Loucy (cell line): ENCODE measurements around the gene NPAT.

ENCODE experiments used
- H2AFZ ChIP-seq: fragments of 200-600 bp; sonication (generic); 2 replicates; pipeline ENCODE4 v1.6.0; 2016; ENCODE audit warnings: antibody characterized with exemption, mild to moderate bottlenecking, low read length, moderate library complexity
- H3F3A ChIP-seq: fragments of 200-600 bp; 2 replicates; pipeline ENCODE4 v1.6.0; 2016; ENCODE audit warnings: antibody characterized with exemption, low read depth, mild to moderate bottlenecking
- H3K27me3 ChIP-seq: fragments of 200-600 bp; sonication (generic); 2 replicates; pipeline ENCODE4 v1.6.1; 2014; ENCODE audit warnings: low read length, mild to moderate bottlenecking; ENCODE audit not compliant: insufficient read depth, poor library complexity, severe bottlenecking
- H3K36me3 ChIP-seq: fragments of 200-600 bp; sonication (generic); 2 replicates; pipeline ENCODE4 v1.6.1; 2016; ENCODE audit warnings: low read length; ENCODE audit not compliant: insufficient read depth
- H3K4me1 ChIP-seq: fragments of 200-600 bp; sonication (generic); 2 replicates; pipeline ENCODE4 v1.5.1; 2014; ENCODE audit warnings: low read length, mild to moderate bottlenecking; ENCODE audit not compliant: insufficient read depth, poor library complexity, severe bottlenecking
- H3K4me2 ChIP-seq: fragments of 200-600 bp; sonication (generic); 2 replicates; pipeline ENCODE4 v1.6.0; 2014; ENCODE audit warnings: antibody characterized with exemption, low read length, low read depth, mild to moderate bottlenecking; ENCODE audit not compliant: poor library complexity, severe bottlenecking
- H3K4me3 ChIP-seq: fragments of 200-600 bp; sonication (generic); 2 replicates; pipeline ENCODE4 v1.5.1; 2014; ENCODE audit warnings: low read length, mild to moderate bottlenecking, mixed read lengths; ENCODE audit not compliant: poor library complexity, severe bottlenecking
- H3K79me2 ChIP-seq: fragments of 200-600 bp; sonication (generic); 2 replicates; pipeline ENCODE4 v1.6.1; 2014; ENCODE audit warnings: low read length; ENCODE audit not compliant: insufficient read depth
- H3K9ac ChIP-seq: fragments of 200-600 bp; sonication (generic); 2 replicates; pipeline ENCODE4 v1.6.0; 2014; ENCODE audit warnings: mild to moderate bottlenecking, low read depth, low read length, moderate library complexity; ENCODE audit not compliant: poor library complexity, severe bottlenecking
- H3K9me2 ChIP-seq: fragments of 200-600 bp; sonication (generic); replicated peaks from 2 replicates; pipeline ENCODE4 v1.6.1; 2016; ENCODE audit warnings: low read depth, low read length, mixed read lengths
- H3K9me3 ChIP-seq: fragments of 200-600 bp; sonication (generic); 2 replicates; pipeline ENCODE4 v1.6.1; 2014; ENCODE audit warnings: mild to moderate bottlenecking, antibody characterized with exemption, low read length, low read depth; ENCODE audit not compliant: insufficient read depth
- H4K20me1 ChIP-seq: fragments of 200-600 bp; sonication (generic); 2 replicates; pipeline ENCODE4 v1.6.0; 2014; ENCODE audit warnings: antibody characterized with exemption, low read length, mild to moderate bottlenecking; ENCODE audit not compliant: insufficient read depth, poor library complexity, severe bottlenecking
- CTCF ChIP-seq: fragments of 200-600 bp; sonication (generic); conservative IDR thresholded peaks from 2 replicates; pipeline ENCODE4 v1.5.1; 2014; ENCODE audit warnings: mild to moderate bottlenecking, antibody characterized with exemption, low read length
- EZH2phosphoT487 ChIP-seq: fragments of 200-600 bp; IDR thresholded peaks from 2 replicates; pipeline ENCODE4 v1.6.1; 2018; ENCODE audit warnings: antibody characterized with exemption, mild to moderate bottlenecking, moderate library complexity, borderline replicate concordance

Gene NPAT

GRCh38 chr11:108235633-108236032 is 13.2 kb upstream of the NPAT start:
- Histone ChIP-seq H3K9me2 (no peaks in the 10 kb centered on the region), H3K4me2 (no peak overlapping the region), H3K79me2 (no peaks in the 10 kb centered on the region), H3K4me3 (no peak overlapping the region), H3F3A (peaks cover 4% of the 10 kb centered on the region; the same call in 1 of the 2 replicates), H3K9ac (no peak overlapping the region), H3K36me3 (peaks cover 7% of the 10 kb centered on the region; the same call in 1 of the 2 replicates), H2AFZ (no peak overlapping the region), H4K20me1 (peaks cover 45% of the 10 kb centered on the region), H3K9me3 (no peaks in the 10 kb centered on the region), H3K27me3 (no peaks in the 10 kb centered on the region), H3K4me1 (peaks cover 19% of the 10 kb centered on the region)
- no peak for TF ChIP-seq CTCF
- TF ChIP-seq EZH2phosphoT487, result no peak

- peaks cover 45% of the 10 kb centered on the region for H4K20me1 ChIP-seq
- no peaks in the 10 kb centered on the region for H3K9me3 ChIP-seq
- no peaks in the 10 kb centered on the region for H3K9me2 ChIP-seq
- H3F3A ChIP-seq, result peaks cover 4% of the 10 kb centered on the region; the same call in 1 of the 2 replicates
- no peaks in the 10 kb centered on the region for H3K27me3 ChIP-seq
- peaks cover 19% of the 10 kb centered on the region for H3K4me1 ChIP-seq
- H3K9ac ChIP-seq, result no peak overlapping the region
- peaks cover 12% of the 10 kb centered on the region; the same call in 1 of the 2 replicates for H3K36me3 ChIP-seq
- no peak overlapping the region for H2AFZ ChIP-seq
- H3K4me3 ChIP-seq, result no peak overlapping the region
- no peak for TF ChIP-seq EZH2phosphoT487
- no peak for TF ChIP-seq CTCF
- H3K79me2 ChIP-seq, result no peaks in the 10 kb centered on the region
- H3K4me2 ChIP-seq, result no peak overlapping the region
These were observed 12.8 kb upstream of the NPAT start for GRCh38 chr11:108235192-108235591.

GRCh38 chr11:108233277-108233945 is 11.0 kb upstream of the NPAT start:
- Histone ChIP-seq H3K4me2 (no peak overlapping the region), H3K9me2 (no peaks in the 10 kb centered on the region), H3K9ac (no peak overlapping the region), H4K20me1 (peaks cover 48% of the 10 kb centered on the region), H3K4me3 (no peak overlapping the region), H3K27me3 (no peaks in the 10 kb centered on the region), H3K79me2 (no peaks in the 10 kb centered on the region), H3F3A (peaks cover 4% of the 10 kb centered on the region; the same call in 1 of the 2 replicates), H2AFZ (no peak overlapping the region), H3K36me3 (peaks cover 20% of the 10 kb centered on the region; the same call in 1 of the 2 replicates), H3K9me3 (no peaks in the 10 kb centered on the region), H3K4me1 (peaks cover 14% of the 10 kb centered on the region)
- no peak for TF ChIP-seq CTCF
- no peak for TF ChIP-seq EZH2phosphoT487
